Left ventricle myocardium inferior (tissue), 1 donor: Measurements from ENCODE around the gene PIK3C2A. TPM values are rescaled to one million over a fixed set of nuclear protein-coding genes. Genes with fewer than 3 reads are reported as not detected.
"Not testable (repeated sequence)": the region's sequence is repeated elsewhere in the genome, so short reads cannot be mapped to it uniquely, and the experiment has no call there.

Source experiments
- DNase-seq: peaks from one replicate; pipeline ENCODE4 v3.0.0-alpha.2; 2020
- H3K27ac ChIP-seq: fragments of 200-600 bp; replicated peaks from 2 replicates; pipeline ENCODE4 v1.8.0; 2021
- H3K27me3 ChIP-seq: fragments of 200-600 bp; 2 replicates; pipeline ENCODE4 v1.8.0; 2021; ENCODE audit warnings: low read depth
- H3K36me3 ChIP-seq: fragments of 200-600 bp; 2 replicates; pipeline ENCODE4 v1.8.0; 2021
- H3K4me1 ChIP-seq: fragments of 200-600 bp; 2 replicates; pipeline ENCODE4 v1.8.0; 2021
- H3K4me3 ChIP-seq: fragments of 200-600 bp; 2 replicates; pipeline ENCODE4 v1.8.0; 2021; ENCODE audit warnings: mild to moderate bottlenecking, moderate library complexity
- H3K9me3 ChIP-seq: fragments of 200-600 bp; replicated peaks from 2 replicates; pipeline ENCODE4 v1.8.0; 2021
- intact Hi-C: fragments of 100-400 bp; cut with micrococcal nuclease; formaldehyde crosslinking; loops from one replicate; pipeline ENCODE4 v1.11.0; 2022
- total RNA-seq: library from RNA; stranded (reverse); fragmentation: NEBNext Ultra II Directional; extraction: Animal tissue kit (Norgen Biotek cat#: 25700); gene quantifications from one replicate; pipeline ENCODE4 v1.2.1, GENCODE V29; 2021
- TF ChIP-seq, protein P1 (sequence below): fragments of 200-600 bp; IDR thresholded peaks from 2 replicates; pipeline ENCODE4 v1.8.0; 2021; ENCODE audit warnings: antibody characterized with exemption, mild to moderate bottlenecking, borderline replicate concordance
- donor health status: DM: no; HTN: yes; CAD: no; lungs with severe emphysema.

The PIK3C2A gene
- total RNA-seq, 1 donor from 2014 or later, result 30.6 TPM

- DNase-seq, result no peak
- TF ChIP-seq, protein P1, sequence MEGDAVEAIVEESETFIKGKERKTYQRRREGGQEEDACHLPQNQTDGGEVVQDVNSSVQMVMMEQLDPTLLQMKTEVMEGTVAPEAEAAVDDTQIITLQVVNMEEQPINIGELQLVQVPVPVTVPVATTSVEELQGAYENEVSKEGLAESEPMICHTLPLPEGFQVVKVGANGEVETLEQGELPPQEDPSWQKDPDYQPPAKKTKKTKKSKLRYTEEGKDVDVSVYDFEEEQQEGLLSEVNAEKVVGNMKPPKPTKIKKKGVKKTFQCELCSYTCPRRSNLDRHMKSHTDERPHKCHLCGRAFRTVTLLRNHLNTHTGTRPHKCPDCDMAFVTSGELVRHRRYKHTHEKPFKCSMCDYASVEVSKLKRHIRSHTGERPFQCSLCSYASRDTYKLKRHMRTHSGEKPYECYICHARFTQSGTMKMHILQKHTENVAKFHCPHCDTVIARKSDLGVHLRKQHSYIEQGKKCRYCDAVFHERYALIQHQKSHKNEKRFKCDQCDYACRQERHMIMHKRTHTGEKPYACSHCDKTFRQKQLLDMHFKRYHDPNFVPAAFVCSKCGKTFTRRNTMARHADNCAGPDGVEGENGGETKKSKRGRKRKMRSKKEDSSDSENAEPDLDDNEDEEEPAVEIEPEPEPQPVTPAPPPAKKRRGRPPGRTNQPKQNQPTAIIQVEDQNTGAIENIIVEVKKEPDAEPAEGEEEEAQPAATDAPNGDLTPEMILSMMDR, result no peak
- H3K4me1 ChIP-seq, result no peaks in the 10 kb centered on the region
- H3K4me3 ChIP-seq, result no peak overlapping the region
- H3K9me3 ChIP-seq, result no peaks in the 10 kb centered on the region
- H3K36me3 ChIP-seq, result no peaks in the 10 kb centered on the region
- intact Hi-C loops, result no loop called here
- H3K27me3 ChIP-seq, result no peaks in the 10 kb centered on the region
- no peak overlapping the region for H3K27ac ChIP-seq
Measured at GRCh38 chr11:17233101-17233500, 25.3 kb upstream of the PIK3C2A start.

DNA sequence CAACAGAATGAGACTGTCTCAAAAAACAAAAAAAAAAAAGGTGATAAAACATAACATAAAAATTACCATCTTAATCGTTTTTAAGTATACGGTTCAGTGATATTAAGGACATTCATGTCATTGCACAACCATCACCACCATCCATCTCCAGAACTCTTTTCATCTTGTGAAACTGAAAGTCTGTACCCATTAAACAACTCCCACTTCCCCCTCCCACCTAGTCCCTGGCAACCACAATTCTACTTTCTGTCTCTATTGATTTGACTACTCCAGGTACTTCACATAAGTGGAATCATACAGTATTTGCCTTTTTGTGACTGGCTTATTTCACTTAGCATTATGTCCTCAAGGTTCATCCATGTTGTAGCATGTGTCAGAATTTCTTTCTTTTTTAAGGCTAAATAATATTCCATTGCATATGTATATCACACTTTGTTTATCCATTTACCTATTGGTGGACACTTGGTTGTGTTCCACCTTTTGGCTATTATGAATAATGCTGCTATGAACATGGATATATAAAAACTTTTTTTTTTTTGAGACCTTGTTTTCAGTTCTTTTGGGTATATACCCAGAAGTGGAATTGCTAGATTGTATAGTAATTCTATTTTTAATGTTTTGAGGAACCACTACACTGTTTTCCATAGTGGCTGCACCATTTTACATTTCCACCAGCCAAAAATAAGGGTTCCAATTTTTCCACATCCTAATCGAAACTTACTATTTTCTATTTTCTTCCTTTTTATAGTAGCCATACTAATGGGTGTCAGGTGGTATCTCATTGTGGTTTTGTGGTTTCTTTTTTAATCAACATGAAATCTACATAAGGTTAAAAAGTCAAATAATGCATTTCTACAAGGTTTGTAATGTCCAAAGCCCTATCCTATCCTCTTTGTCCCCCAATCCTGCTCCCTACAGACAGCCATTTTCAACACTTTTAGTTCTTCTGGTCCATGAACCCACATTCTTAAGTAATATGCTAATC lies 23.4 kb upstream of the PIK3C2A start:
- Histone ChIP-seq H3K27ac (no peak overlapping the region), H3K4me1 (no peaks in the 10 kb centered on the region), H3K4me3 (no peak overlapping the region), H3K9me3 (no peaks in the 10 kb centered on the region), H3K36me3 (no peaks in the 10 kb centered on the region), H3K27me3 (no peaks in the 10 kb centered on the region)
- intact Hi-C loops, result no loop called here
- no peak for DNase-seq
- TF ChIP-seq, protein P1, result no peak

DNA sequence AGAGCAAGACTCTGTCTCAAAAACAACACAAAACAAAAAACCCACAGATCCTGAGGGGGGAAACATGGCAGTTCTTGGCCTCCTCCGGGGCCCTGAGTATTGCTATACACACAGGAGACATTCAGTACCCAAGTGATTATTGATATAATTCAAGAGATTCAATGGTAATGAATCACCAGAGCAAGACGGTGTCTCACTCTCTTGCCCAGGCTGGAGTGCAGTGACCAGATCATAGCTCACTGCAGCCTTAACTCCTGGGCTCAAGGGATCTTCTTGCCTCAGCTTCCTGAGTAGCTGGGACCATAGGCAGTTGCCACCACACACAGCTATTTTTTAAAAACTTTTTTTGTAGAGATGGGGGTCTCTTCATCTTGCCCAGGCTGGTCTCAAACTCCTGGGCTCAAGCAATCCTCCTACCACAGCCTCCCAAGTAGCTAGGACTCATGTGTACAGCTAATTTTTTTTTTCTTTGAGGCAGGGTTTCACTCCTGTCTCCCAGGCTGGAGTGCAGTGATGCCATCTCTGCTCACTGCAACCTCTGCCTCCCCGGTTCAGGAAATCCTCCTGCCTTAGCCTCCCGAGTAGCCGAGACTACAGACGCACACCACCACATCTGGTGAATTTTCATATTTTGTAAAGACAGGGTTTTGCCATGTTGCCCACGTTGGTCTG lies 21.8 kb upstream of the PIK3C2A start:
- Histone ChIP-seq H3K9me3 (no peaks in the 10 kb centered on the region), H3K27ac (no peak overlapping the region), H3K27me3 (no peaks in the 10 kb centered on the region), H3K4me3 (no peak overlapping the region), H3K4me1 (peaks cover under 1% of the 10 kb centered on the region), H3K36me3 (no peaks in the 10 kb centered on the region)
- intact Hi-C loops, result no loop called here
- no peak for DNase-seq
- TF ChIP-seq, protein P1, result no peak

DNA sequence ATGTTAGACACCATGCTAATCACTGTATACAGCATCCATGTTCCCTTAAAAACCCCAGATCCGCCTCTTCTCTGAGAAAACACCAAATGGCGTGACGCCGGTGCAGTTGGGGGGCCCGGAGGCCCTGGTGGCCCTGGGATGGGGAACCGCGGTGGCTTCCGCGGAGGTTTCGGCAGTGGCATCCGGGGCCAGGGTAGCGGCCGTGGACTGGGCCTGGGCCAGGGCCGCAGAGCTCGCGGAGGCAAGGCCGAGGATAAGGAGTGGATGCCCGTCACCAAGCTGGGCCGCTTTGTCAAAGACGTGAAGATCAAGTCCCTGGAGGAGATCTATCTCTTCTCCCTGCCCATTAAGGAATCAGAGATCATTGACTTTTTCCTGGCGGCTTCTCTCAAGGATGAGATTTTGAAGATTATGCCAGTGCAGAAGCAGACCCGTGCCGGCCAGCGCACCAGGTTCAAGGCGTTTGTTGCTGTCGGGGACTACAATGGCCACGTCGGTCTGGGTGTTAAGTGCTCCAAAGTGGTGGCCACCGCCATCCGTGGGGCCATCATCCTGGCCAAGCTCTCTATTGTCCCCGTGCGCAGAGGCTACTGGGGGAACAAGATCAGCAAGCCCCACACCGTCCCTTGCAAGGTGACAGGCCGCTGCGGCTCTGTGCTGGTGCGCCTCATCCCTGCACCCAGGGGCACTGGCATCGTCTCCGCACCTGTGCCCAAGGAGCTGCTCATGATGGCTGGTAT lies 20.6 kb upstream of the PIK3C2A start:
- H3K4me1 ChIP-seq, intact Hi-C loops, DNase-seq, H3K9me3 ChIP-seq, H3K4me3 ChIP-seq, H3K36me3 ChIP-seq, H3K27me3 ChIP-seq, H3K27ac ChIP-seq: not testable (repeated sequence)

GRCh38 chr11:17224727-17225126 lies 16.9 kb upstream of the PIK3C2A start:
- DNase-seq, result no peak
- TF ChIP-seq, protein P1, result no peak
- Histone ChIP-seq H3K36me3 (no peaks in the 10 kb centered on the region), H3K27ac (peak overlapping the region; percentile 68), H3K9me3 (no peaks in the 10 kb centered on the region), H3K4me3 (no peak overlapping the region), H3K27me3 (no peaks in the 10 kb centered on the region), H3K4me1 (peaks cover 7% of the 10 kb centered on the region)
- intact Hi-C loops, result no loop called here
